22Rv1 (cell line): ENCODE results near the gene CLDND2.

Source experiments
- H3K27ac ChIP-seq: fragments of 450-650 bp; 2 replicates; pipeline ENCODE4 v1.5.1; 2017
- CTCF ChIP-seq: fragments of 450-650 bp; IDR thresholded peaks from 2 replicates; pipeline ENCODE4 v1.5.1; 2017; ENCODE audit warnings: mild to moderate bottlenecking
- ZFX ChIP-seq: fragments of 450-650 bp; IDR thresholded peaks from 2 replicates; pipeline ENCODE4 v1.6.1; 2017; ENCODE audit warnings: antibody characterized with exemption, borderline replicate concordance

CLDND2 gene

GRCh38 chr19:51391073-51391611 is 22.3 kb upstream of the CLDND2 start:
- TF ChIP-seq ZFX: no peak
- no peak for TF ChIP-seq CTCF
- H3K27ac ChIP-seq: no peak overlapping the region

GRCh38 chr19:51389143-51389542 is 20.3 kb upstream of the CLDND2 start:
- H3K27ac ChIP-seq: no peak overlapping the region
- no peak for TF ChIP-seq ZFX
- no peak for TF ChIP-seq CTCF

GRCh38 chr19:51387924-51388389 is 19.2 kb upstream of the CLDND2 start, which contains the start of gene LIM2:
Gene LIM2, minus strand, starts transcription at chr19:51387974. Its CDS starts 531 bp downstream, at chr19:51387443.
- TF ChIP-seq CTCF: no peak
- TF ChIP-seq ZFX: no peak
- H3K27ac ChIP-seq: no peak within 1 kb of the TSS

GRCh38 chr19:51386882-51387520 is 18.2 kb upstream of the CLDND2 start:
- TF ChIP-seq CTCF (no peak), ZFX (no peak)
- no peak overlapping the region for H3K27ac ChIP-seq

GRCh38 chr19:51382004-51382403 is 13.2 kb upstream of the CLDND2 start:
- TF ChIP-seq ZFX (no peak), CTCF (no peak)
- H3K27ac ChIP-seq: no peak overlapping the region

- H3K27ac ChIP-seq: no peak overlapping the region
- TF ChIP-seq ZFX (no peak), CTCF (no peak)
These were observed 11.6 kb upstream of the CLDND2 start for GRCh38 chr19:51380379-51380778.

- TF ChIP-seq ZFX: no peak
- no peak for TF ChIP-seq CTCF
- H3K27ac ChIP-seq: no peak overlapping the region
These were observed 8.6 kb upstream of the CLDND2 start for GRCh38 chr19:51377422-51377821.
